Measurements from ENCODE around the gene EMD.

Gene EMD

DNA sequence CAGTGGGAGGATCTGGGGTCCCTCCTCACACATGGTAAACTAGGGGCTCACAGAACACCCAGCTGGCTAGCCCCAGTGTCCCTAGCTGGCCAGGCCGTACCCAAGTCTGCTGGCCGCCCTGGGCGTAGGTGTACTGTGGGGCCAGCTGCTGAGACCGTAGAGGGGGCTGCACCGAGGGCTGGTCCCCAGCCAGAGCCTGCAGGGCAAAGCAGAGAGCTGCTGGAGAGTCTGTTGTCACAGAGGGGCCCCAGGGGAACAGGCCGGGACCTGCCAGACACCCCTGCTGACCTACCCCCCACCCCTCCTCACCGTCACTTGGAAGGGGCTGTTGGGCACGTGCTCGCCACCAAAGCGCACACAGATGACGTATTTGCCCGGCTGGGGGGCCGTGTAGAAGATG is 24.6 kb upstream of the EMD start:
- 96 to 97% methylated on average over 13 of the region's 13 CpGs for WGBS, 2 experiments
- no peak overlapping the region for H3K4me3 ChIP-seq (ENCODE audit: insufficient read depth, low read depth, low read length)
- no peaks in the 10 kb centered on the region for H3K9me3 ChIP-seq (ENCODE audit: control insufficient read depth, low read length)
- peaks cover 59% of the 10 kb centered on the region for H3K36me3 ChIP-seq (ENCODE audit: control insufficient read depth, insufficient read depth, low read length)
- no peaks in the 10 kb centered on the region for H3K27me3 ChIP-seq (ENCODE audit: control insufficient read depth, insufficient read depth, low read length, poor library complexity, severe bottlenecking)
- H3K27ac ChIP-seq (ENCODE audit: insufficient read depth, low read depth, low read length, poor library complexity, severe bottlenecking): no peak overlapping the region
- no peaks in the 10 kb centered on the region for H3K4me1 ChIP-seq (ENCODE audit: control insufficient read depth, insufficient read depth, low read length)

- Histone ChIP-seq H3K9me3 (ENCODE audit: control insufficient read depth, low read length) (no peaks in the 10 kb centered on the region), H3K27me3 (ENCODE audit: control insufficient read depth, insufficient read depth, low read length, poor library complexity, severe bottlenecking) (no peaks in the 10 kb centered on the region), H3K4me1 (ENCODE audit: control insufficient read depth, insufficient read depth, low read length) (no peaks in the 10 kb centered on the region), H3K36me3 (ENCODE audit: control insufficient read depth, insufficient read depth, low read length) (peaks cover 59% of the 10 kb centered on the region), H3K4me3 (ENCODE audit: insufficient read depth, low read depth, low read length) (no peak overlapping the region), H3K27ac (ENCODE audit: insufficient read depth, low read depth, low read length, poor library complexity, severe bottlenecking) (no peak overlapping the region)
- WGBS, 2 experiments: 94 to 96% methylated on average over 30 of the region's 30 CpGs
Observed at GRCh38 chrX:154355094-154355775, 23.9 kb upstream of the EMD start.

DNA sequence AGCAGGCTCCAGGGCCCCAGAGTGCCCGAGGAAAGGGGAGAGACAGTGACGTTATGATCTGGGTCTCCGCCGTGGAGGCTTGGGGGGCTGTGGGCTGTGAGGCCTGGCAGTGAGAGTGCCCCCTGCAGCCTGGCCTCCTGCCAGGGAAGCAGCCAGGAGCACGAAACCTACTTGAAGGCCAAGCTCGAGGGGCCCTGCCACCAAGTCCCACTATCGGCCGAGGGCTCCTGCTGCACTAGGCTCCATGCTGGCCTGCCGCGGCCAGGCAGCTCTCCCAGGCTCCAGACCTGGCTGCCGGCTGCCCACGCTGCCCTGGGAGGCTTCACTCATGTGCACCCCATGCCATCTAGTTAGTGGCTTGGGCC is 23.3 kb upstream of the EMD start:
- Histone ChIP-seq H3K9me3 (ENCODE audit: control insufficient read depth, low read length) (no peaks in the 10 kb centered on the region), H3K4me3 (ENCODE audit: insufficient read depth, low read depth, low read length) (no peak overlapping the region), H3K4me1 (ENCODE audit: control insufficient read depth, insufficient read depth, low read length) (no peaks in the 10 kb centered on the region), H3K36me3 (ENCODE audit: control insufficient read depth, insufficient read depth, low read length) (peaks cover 60% of the 10 kb centered on the region), H3K27ac (ENCODE audit: insufficient read depth, low read depth, low read length, poor library complexity, severe bottlenecking) (no peak overlapping the region), H3K27me3 (ENCODE audit: control insufficient read depth, insufficient read depth, low read length, poor library complexity, severe bottlenecking) (no peaks in the 10 kb centered on the region)
- WGBS, 2 experiments: 93 to 95% methylated on average over 12 of the region's 12 CpGs

DNA sequence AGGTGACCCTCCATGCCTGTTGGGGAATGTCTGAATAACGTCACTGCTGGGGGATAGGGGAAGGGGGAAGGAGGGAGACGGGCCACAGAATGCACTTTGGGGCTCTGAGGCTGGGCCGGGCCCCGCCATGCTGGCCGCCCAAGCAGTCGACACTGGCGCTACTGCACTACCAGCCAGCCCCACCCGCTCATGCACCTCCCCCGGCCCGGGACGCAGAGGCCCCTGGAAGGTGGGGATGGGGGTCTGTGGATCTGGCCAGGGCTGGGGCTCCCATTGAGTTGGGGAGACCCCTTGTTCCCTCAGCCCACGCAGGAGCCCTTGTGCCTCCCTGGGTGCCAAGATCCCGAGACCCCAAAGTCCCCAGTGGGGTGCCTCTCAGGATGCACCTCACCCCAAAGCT is 22.5 kb upstream of the EMD start:
- Histone ChIP-seq H3K9me3 (ENCODE audit: control insufficient read depth, low read length) (no peaks in the 10 kb centered on the region), H3K36me3 (ENCODE audit: control insufficient read depth, insufficient read depth, low read length) (peaks cover 63% of the 10 kb centered on the region), H3K27me3 (ENCODE audit: control insufficient read depth, insufficient read depth, low read length, poor library complexity, severe bottlenecking) (no peaks in the 10 kb centered on the region), H3K4me1 (ENCODE audit: control insufficient read depth, insufficient read depth, low read length) (no peaks in the 10 kb centered on the region), H3K4me3 (ENCODE audit: insufficient read depth, low read depth, low read length) (no peak overlapping the region), H3K27ac (ENCODE audit: insufficient read depth, low read depth, low read length, poor library complexity, severe bottlenecking) (no peak overlapping the region)
- 91 to 96% methylated on average over 13 of the region's 13 CpGs for WGBS, 2 experiments

GRCh38 chrX:154357205-154357604 is 21.9 kb upstream of the EMD start:
- Histone ChIP-seq H3K36me3 (ENCODE audit: control insufficient read depth, insufficient read depth, low read length) (peaks cover 63% of the 10 kb centered on the region), H3K9me3 (ENCODE audit: control insufficient read depth, low read length) (no peaks in the 10 kb centered on the region)
- WGBS, 2 experiments: 97% methylated on average over 27 of the region's 27 CpGs

DNA sequence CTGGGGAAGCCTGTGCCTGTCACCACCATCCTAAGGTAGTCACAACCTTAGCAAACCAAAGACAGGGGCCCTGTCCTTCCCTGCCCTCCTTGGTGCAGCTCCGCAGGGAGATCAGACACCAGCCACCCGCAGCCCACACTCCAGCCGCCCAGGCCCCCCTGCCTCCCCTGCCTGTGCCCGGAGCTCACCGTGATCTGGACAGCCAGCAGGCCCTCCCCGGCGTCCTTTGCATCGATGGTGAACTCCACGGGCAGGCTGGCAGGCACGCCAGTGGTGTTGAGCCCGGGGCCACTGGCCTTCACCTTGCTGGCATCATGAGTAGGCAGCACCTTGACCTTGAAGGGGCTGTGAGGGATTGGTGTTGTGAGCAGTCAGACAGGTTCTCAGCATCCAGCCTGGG is 21.1 kb upstream of the EMD start:
- Histone ChIP-seq H3K27me3 (ENCODE audit: control insufficient read depth, insufficient read depth, low read length, poor library complexity, severe bottlenecking) (no peaks in the 10 kb centered on the region), H3K27ac (ENCODE audit: insufficient read depth, low read depth, low read length, poor library complexity, severe bottlenecking) (no peak overlapping the region), H3K4me1 (ENCODE audit: control insufficient read depth, insufficient read depth, low read length) (no peaks in the 10 kb centered on the region), H3K4me3 (ENCODE audit: insufficient read depth, low read depth, low read length) (no peak overlapping the region), H3K9me3 (ENCODE audit: control insufficient read depth, low read length) (no peaks in the 10 kb centered on the region), H3K36me3 (ENCODE audit: control insufficient read depth, insufficient read depth, low read length) (peaks cover 58% of the 10 kb centered on the region)
- WGBS, 2 experiments: 96 to 98% methylated on average over 11 of the region's 11 CpGs

More at GRCh38 chrX:154357205-154357604, 21.9 kb upstream of the EMD start:
- H3K4me3 ChIP-seq (ENCODE audit: insufficient read depth, low read depth, low read length): no peak overlapping the region
- H3K27ac ChIP-seq (ENCODE audit: insufficient read depth, low read depth, low read length, poor library complexity, severe bottlenecking): no peak overlapping the region
- no peaks in the 10 kb centered on the region for H3K4me1 ChIP-seq (ENCODE audit: control insufficient read depth, insufficient read depth, low read length)
- no peaks in the 10 kb centered on the region for H3K27me3 ChIP-seq (ENCODE audit: control insufficient read depth, insufficient read depth, low read length, poor library complexity, severe bottlenecking)

- Histone ChIP-seq H3K4me3 (ENCODE audit: insufficient read depth, low read depth, low read length) (no peak overlapping the region), H3K27ac (ENCODE audit: insufficient read depth, low read depth, low read length, poor library complexity, severe bottlenecking) (no peak overlapping the region), H3K4me1 (ENCODE audit: control insufficient read depth, insufficient read depth, low read length) (no peaks in the 10 kb centered on the region), H3K27me3 (ENCODE audit: control insufficient read depth, insufficient read depth, low read length, poor library complexity, severe bottlenecking) (no peaks in the 10 kb centered on the region), H3K36me3 (ENCODE audit: control insufficient read depth, insufficient read depth, low read length) (peaks cover 54% of the 10 kb centered on the region), H3K9me3 (ENCODE audit: control insufficient read depth, low read length) (no peaks in the 10 kb centered on the region)
- 97 to 98% methylated on average over 6 of the region's 6 CpGs for WGBS, 2 experiments
Observed at GRCh38 chrX:154358829-154359228, 20.3 kb upstream of the EMD start.

GRCh38 chrX:154359362-154360154 is 19.5 kb upstream of the EMD start:
- no peaks in the 10 kb centered on the region for H3K27me3 ChIP-seq (ENCODE audit: control insufficient read depth, insufficient read depth, low read length, poor library complexity, severe bottlenecking)
- WGBS, 2 experiments: 97% methylated on average over 41 of the region's 41 CpGs
- no peak overlapping the region for H3K27ac ChIP-seq (ENCODE audit: insufficient read depth, low read depth, low read length, poor library complexity, severe bottlenecking)
- H3K4me3 ChIP-seq (ENCODE audit: insufficient read depth, low read depth, low read length): no peak overlapping the region
- H3K4me1 ChIP-seq (ENCODE audit: control insufficient read depth, insufficient read depth, low read length): no peaks in the 10 kb centered on the region
- peaks cover 53% of the 10 kb centered on the region for H3K36me3 ChIP-seq (ENCODE audit: control insufficient read depth, insufficient read depth, low read length)
- no peaks in the 10 kb centered on the region for H3K9me3 ChIP-seq (ENCODE audit: control insufficient read depth, low read length)

DNA sequence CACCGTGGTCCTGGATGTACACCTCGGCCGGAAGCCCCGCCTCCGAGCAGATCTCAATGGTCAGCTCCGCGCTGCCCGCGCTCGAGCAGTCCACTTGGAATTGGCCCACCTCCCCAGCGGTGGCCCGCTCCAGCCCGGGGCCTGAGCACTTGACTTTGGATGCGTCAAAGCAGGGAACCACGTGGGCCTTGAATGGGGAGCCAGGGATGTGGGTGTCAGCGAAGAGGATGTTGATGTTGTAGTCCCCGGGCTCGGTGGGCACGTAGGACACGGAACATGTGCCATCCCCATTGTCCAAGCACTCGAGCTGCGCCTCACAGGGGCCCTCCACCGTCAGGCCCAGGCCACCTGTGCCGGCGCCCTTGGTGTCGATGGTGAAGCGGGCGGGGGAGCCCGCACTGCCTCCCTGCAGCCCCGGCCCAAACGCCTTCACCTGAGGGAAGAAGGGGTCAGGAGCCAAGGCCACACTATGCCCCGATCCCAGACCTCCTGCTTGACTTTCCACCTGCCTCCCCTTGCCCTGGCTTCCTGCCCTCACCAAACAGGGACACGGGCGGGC is 18.9 kb upstream of the EMD start:
- Histone ChIP-seq H3K4me3 (ENCODE audit: insufficient read depth, low read depth, low read length) (no peak overlapping the region), H3K36me3 (ENCODE audit: control insufficient read depth, insufficient read depth, low read length) (peaks cover 60% of the 10 kb centered on the region), H3K4me1 (ENCODE audit: control insufficient read depth, insufficient read depth, low read length) (no peaks in the 10 kb centered on the region), H3K9me3 (ENCODE audit: control insufficient read depth, low read length) (no peaks in the 10 kb centered on the region), H3K27ac (ENCODE audit: insufficient read depth, low read depth, low read length, poor library complexity, severe bottlenecking) (no peak overlapping the region), H3K27me3 (ENCODE audit: control insufficient read depth, insufficient read depth, low read length, poor library complexity, severe bottlenecking) (no peaks in the 10 kb centered on the region)
- 94 to 96% methylated on average over 34 of the region's 34 CpGs for WGBS, 2 experiments

DNA sequence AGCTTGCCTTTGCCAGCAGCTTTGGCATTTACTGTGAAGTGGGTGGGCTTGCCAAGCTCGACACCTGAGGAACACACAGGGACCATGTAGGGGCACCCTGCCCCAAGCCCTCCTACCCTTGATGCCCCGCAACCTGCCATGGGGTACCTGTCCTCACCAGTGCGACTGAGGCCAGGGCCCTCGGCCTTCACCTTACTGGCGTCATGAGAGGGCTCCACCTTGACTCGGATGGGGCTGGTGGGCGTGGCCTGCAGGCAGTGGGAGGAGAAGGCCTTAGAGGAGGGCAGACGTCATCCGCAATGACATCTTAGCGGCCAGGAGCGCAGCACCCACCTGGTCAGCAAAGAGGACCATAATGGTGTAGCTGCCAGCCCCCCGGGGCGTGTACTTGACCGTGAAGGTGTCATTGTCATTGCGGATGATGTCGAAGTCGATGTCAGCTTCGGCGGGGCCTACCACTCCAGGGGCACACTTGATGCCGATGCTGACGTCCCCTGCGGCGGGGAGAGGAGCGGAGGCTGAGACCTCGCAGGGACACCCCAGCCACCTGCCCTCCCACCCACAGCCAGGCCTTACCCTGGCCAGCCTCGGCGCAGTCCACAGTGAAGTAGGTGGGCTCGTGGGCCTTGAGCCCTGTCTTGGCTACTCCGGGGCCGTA is 16.9 kb upstream of the EMD start:
- H3K36me3 ChIP-seq (ENCODE audit: control insufficient read depth, insufficient read depth, low read length): peaks cover 67% of the 10 kb centered on the region
- 95 to 96% methylated on average over 30 of the region's 30 CpGs for WGBS, 2 experiments
- no peaks in the 10 kb centered on the region for H3K9me3 ChIP-seq (ENCODE audit: control insufficient read depth, low read length)

More for the DNA sequence above, 16.9 kb upstream of the EMD start:
- Histone ChIP-seq H3K4me3 (ENCODE audit: insufficient read depth, low read depth, low read length) (no peak overlapping the region), H3K4me1 (ENCODE audit: control insufficient read depth, insufficient read depth, low read length) (no peaks in the 10 kb centered on the region), H3K27ac (ENCODE audit: insufficient read depth, low read depth, low read length, poor library complexity, severe bottlenecking) (no peak overlapping the region), H3K27me3 (ENCODE audit: control insufficient read depth, insufficient read depth, low read length, poor library complexity, severe bottlenecking) (no peaks in the 10 kb centered on the region)
